A549 (cell line): ENCODE results near the gene PGLYRP3. TPM values are rescaled to one million over a fixed set of nuclear protein-coding genes. Genes with fewer than 3 reads are reported as not detected.

Experiments
- ATAC-seq, 2 experiments: fragments of 200-7000 bp in 1 of 2; fragments of >200 bp in 1 of 2; cut with Nextera tagmentation in 1 of 2; cut with Tn5 transposase in 1 of 2; 3 replicates each; pipeline versions ENCODE4 v1.8.0 to v1.9.1; 2018 to 2020; ENCODE audit warnings: mild to moderate bottlenecking in 1 of 2, moderate library complexity in 1 of 2
- CTCF ChIA-PET: fragments of 300-600 bp; sonication (Branson Sonifier 250); formaldehyde crosslinking; extraction: SDS; loops from one replicate; lab custom pipeline; 2021; ENCODE audit warnings: antibody characterized with exemption, inconsistent platforms; lab: Yijun Ruan, JAX
- POLR2A ChIA-PET: fragments of 350-600 bp; formaldehyde crosslinking; extraction: SDS; loops from one replicate; lab custom pipeline; 2021; ENCODE audit warnings: antibody characterized with exemption, inconsistent platforms; lab: Yijun Ruan, JAX
- DNase-seq, 2 experiments: peaks; one replicate each; pipeline versions ENCODE4 v3.0.0 to v3.0.0-alpha.2; 2011 to 2016; ENCODE audit warnings: low read depth in 1 of 2, low spot score in 1 of 2
- FAIRE-seq: peaks from 2 replicates; lab custom pipeline; 2011; peaks lifted over from hg19 to GRCh38; lab: Jason Lieb, UNC
- H3K27ac ChIP-seq, 2 experiments: fragments of >200 bp; sonication (Bioruptor Twin); formaldehyde crosslinking; 3 replicates each; pipeline ENCODE4 v1.5.1; 2016 to 2017
- H3K4me1 ChIP-seq: fragments of >200 bp; sonication (Bioruptor Twin); formaldehyde crosslinking; 3 replicates; pipeline ENCODE4 v1.6.1; 2016
- H3K4me2 ChIP-seq: fragments of >200 bp; sonication (Bioruptor Twin); formaldehyde crosslinking; 3 replicates; pipeline ENCODE4 v1.6.1; 2016
- H3K4me3 ChIP-seq: fragments of >200 bp; sonication (Bioruptor Twin); formaldehyde crosslinking; 3 replicates; pipeline ENCODE4 v1.5.1; 2016
- H3K9me3 ChIP-seq: fragments of >200 bp; sonication (Bioruptor Twin); formaldehyde crosslinking; 3 replicates; pipeline ENCODE4 v1.6.1; 2016
- CEBPB ChIP-seq, 2 experiments: fragments of >200 bp in 1 of 2; sonication (Bioruptor Twin) in 1 of 2; formaldehyde crosslinking in 1 of 2; IDR thresholded peaks; 2 replicates each; pipeline ENCODE4 v1.6.1; 2012 to 2016
- EP300 ChIP-seq, 2 experiments: fragments of >200 bp; sonication (Bioruptor Twin); formaldehyde crosslinking; IDR thresholded peaks; 2 replicates in 1 of 2; 3 replicates in 1 of 2; pipeline ENCODE4 v1.6.1; 2016 to 2017
- ESRRA ChIP-seq: fragments of 150-350 bp; IDR thresholded peaks from 2 replicates; pipeline ENCODE4 v1.6.1; 2014; ENCODE audit warnings: mild to moderate bottlenecking, low read length, borderline replicate concordance
- HOXB5 ChIP-seq: fragments of 250-450 bp; sonication (Bioruptor Pico); IDR thresholded peaks from 2 replicates; pipeline ENCODE4 v1.5.0; 2020; ENCODE audit warnings: mild to moderate bottlenecking, moderate library complexity
- KDM1A ChIP-seq: fragments of 200-600 bp; sonication (generic); IDR thresholded peaks from 2 replicates; pipeline ENCODE4 v1.6.1; 2016; ENCODE audit warnings: low read depth, mild to moderate bottlenecking
- MAZ ChIP-seq: fragments of 150-350 bp; IDR thresholded peaks from 2 replicates; pipeline ENCODE4 v1.6.1; 2014; ENCODE audit warnings: antibody characterized with exemption, low read depth, low read length, borderline replicate concordance
- PHF8 ChIP-seq: fragments of 200-600 bp; sonication (generic); IDR thresholded peaks from 2 replicates; pipeline ENCODE4 v1.6.1; 2016; ENCODE audit warnings: low read depth, mild to moderate bottlenecking, antibody characterized with exemption, moderate library complexity, borderline replicate concordance
- POLR2AphosphoS2 ChIP-seq: conservative IDR thresholded peaks from 2 replicates; pipeline ENCODE4 v1.6.1; 2012; ENCODE audit warnings: low read length, improper control_type of control experiment, inconsistent platforms
- RAD21 ChIP-seq, 2 experiments: fragments of >200 bp in 1 of 2; sonication (Bioruptor Twin) in 1 of 2; formaldehyde crosslinking in 1 of 2; IDR thresholded peaks in 1 of 2; conservative IDR thresholded peaks in 1 of 2; 2 replicates in 1 of 2; 3 replicates in 1 of 2; pipeline ENCODE4 v1.6.1; 2012 to 2018; ENCODE audit warnings: inconsistent platforms in 1 of 2
- RCOR1 ChIP-seq: fragments of 150-350 bp; IDR thresholded peaks from 2 replicates; pipeline ENCODE4 v1.6.1; 2014; ENCODE audit warnings: antibody characterized with exemption, low read length, low read depth
- RFX5 ChIP-seq: fragments of 450-650 bp; IDR thresholded peaks from 2 replicates; pipeline ENCODE4 v1.7.1; 2014; ENCODE audit warnings: antibody characterized with exemption, mild to moderate bottlenecking, moderate library complexity
- RNF2 ChIP-seq: fragments of 200-600 bp; sonication (generic); IDR thresholded peaks from 2 replicates; pipeline ENCODE4 v1.6.1; 2016; ENCODE audit warnings: low read depth, mild to moderate bottlenecking, antibody characterized with exemption, moderate library complexity, borderline replicate concordance
- TFCP2L1 ChIP-seq: fragments of 250-450 bp; sonication (Bioruptor Pico); IDR thresholded peaks from 2 replicates; pipeline ENCODE4 v1.5.0; 2021; ENCODE audit warnings: mild to moderate bottlenecking
- TP53 ChIP-seq: fragments of 250-450 bp; sonication (Bioruptor Pico); IDR thresholded peaks from 2 replicates; pipeline ENCODE4 v1.5.0; 2021; ENCODE audit warnings: mild to moderate bottlenecking, moderate library complexity
- ZFP36 ChIP-seq: fragments of 450-650 bp; IDR thresholded peaks from 2 replicates; pipeline ENCODE4 v1.6.1; 2014; ENCODE audit warnings: borderline replicate concordance; ENCODE audit not compliant: partially characterized antibody
- ZNF302 ChIP-seq: fragments of 250-450 bp; sonication (Bioruptor Pico); IDR thresholded peaks from 2 replicates; pipeline ENCODE4 v1.9.0; 2021; ENCODE audit warnings: inconsistent platforms, mild to moderate bottlenecking, moderate library complexity
- WGBS: methylation state at CpG from one replicate; pipeline ENCODE4 v1.1.6; 2017; ENCODE audit errors: missing lambda C conversion rate; 5-methylcytosine and 5-hydroxymethylcytosine counted together
- polyA plus RNA-seq, 4 experiments: library from polyadenylated mRNA; depleted of rRNA in 3 of 4; stranded (reverse); fragments of >200 nt; fragmentation: RNase III in 1 of 4; extraction: RNeasy Plus Mini Kit Qiagen cat#74134 plus additional on column Dnase treatment in 1 of 4; gene quantifications; 2 replicates in 3 of 4; 3 replicates in 1 of 4; pipeline ENCODE4 v1.2.3, GENCODE V29; 2011 to 2017
- TF ChIP-seq, protein P1 (sequence below): fragments of >200 bp; sonication (Bioruptor Twin); formaldehyde crosslinking; IDR thresholded peaks from 2 replicates; pipeline ENCODE4 v1.6.1; 2016
- TF ChIP-seq, protein P2 (sequence below): fragments of 250-450 bp; sonication (Bioruptor Pico); IDR thresholded peaks from 2 replicates; pipeline ENCODE4 v1.5.0; 2021; ENCODE audit warnings: mild to moderate bottlenecking, moderate library complexity, borderline replicate concordance
- TF ChIP-seq, protein P3 (sequence below): IDR thresholded peaks from 2 replicates; pipeline ENCODE4 v1.6.1; 2012

Gene PGLYRP3
- polyA plus RNA-seq, 2 of the 4 experiments (the other 2 are of a cell fraction) = not detected

GRCh38 chr1:153271711-153272110 is 41.0 kb downstream of the PGLYRP3 start (continued):
- no peak for TF ChIP-seq RCOR1
- TF ChIP-seq TFCP2L1 = no peak
- TF ChIP-seq HOXB5 (CRISPR knock-in tag) = no peak

- TF ChIP-seq RFX5 = no peak
- TF ChIP-seq, protein P1, sequence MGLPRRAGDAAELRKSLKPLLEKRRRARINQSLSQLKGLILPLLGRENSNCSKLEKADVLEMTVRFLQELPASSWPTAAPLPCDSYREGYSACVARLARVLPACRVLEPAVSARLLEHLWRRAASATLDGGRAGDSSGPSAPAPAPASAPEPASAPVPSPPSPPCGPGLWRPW = no peak
- TF ChIP-seq, protein P2, sequence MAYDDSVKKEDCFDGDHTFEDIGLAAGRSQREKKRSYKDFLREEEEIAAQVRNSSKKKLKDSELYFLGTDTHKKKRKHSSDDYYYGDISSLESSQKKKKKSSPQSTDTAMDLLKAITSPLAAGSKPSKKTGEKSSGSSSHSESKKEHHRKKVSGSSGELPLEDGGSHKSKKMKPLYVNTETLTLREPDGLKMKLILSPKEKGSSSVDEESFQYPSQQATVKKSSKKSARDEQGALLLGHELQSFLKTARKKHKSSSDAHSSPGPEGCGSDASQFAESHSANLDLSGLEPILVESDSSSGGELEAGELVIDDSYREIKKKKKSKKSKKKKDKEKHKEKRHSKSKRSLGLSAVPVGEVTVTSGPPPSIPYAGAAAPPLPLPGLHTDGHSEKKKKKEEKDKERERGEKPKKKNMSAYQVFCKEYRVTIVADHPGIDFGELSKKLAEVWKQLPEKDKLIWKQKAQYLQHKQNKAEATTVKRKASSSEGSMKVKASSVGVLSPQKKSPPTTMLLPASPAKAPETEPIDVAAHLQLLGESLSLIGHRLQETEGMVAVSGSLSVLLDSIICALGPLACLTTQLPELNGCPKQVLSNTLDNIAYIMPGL = no peak
- TF ChIP-seq, protein P3, sequence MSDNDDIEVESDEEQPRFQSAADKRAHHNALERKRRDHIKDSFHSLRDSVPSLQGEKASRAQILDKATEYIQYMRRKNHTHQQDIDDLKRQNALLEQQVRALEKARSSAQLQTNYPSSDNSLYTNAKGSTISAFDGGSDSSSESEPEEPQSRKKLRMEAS = no peak
- no peak for TF ChIP-seq ZFP36
- TF ChIP-seq TP53 = no peak
- TF ChIP-seq CEBPB (IDR thresholded peaks at IDR 0.05) = no peak
- TF ChIP-seq ZNF302 (CRISPR knock-in tag) = no peak
- TF ChIP-seq PHF8 = no peak
- TF ChIP-seq POLR2AphosphoS2 = no peak
- no peak for TF ChIP-seq KDM1A
- TF ChIP-seq TFCP2L1 = no peak
- TF ChIP-seq EP300 (IDR thresholded peaks at IDR 0.05) = no peak
- DNase-seq (no peak), ATAC-seq (no peak), FAIRE-seq (no peak)
- POLR2A ChIA-PET = no interaction called here
- CTCF ChIA-PET = interaction anchor here (0.5 to 1.3 kb wide), 2 partner anchors 23 to 96 kb away, joined by 3 to 4 read pairs; no protein-coding TSS in a partner anchor
- WGBS = 83% methylated on average over 1 of the region's 1 CpG
- no peaks in the 10 kb centered on the region for H3K4me1 ChIP-seq
- H3K4me3 ChIP-seq = no peak overlapping the region
- H3K4me2 ChIP-seq = no peak overlapping the region
- H3K27ac ChIP-seq = no peak overlapping the region
- 0 out of 3 replicates have a peak, but pooled peaks cover 6% of the 10 kb centered on the region for H3K9me3 ChIP-seq
Measured at GRCh38 chr1:153265457-153265856, 47.3 kb downstream of the PGLYRP3 start.

DNA sequence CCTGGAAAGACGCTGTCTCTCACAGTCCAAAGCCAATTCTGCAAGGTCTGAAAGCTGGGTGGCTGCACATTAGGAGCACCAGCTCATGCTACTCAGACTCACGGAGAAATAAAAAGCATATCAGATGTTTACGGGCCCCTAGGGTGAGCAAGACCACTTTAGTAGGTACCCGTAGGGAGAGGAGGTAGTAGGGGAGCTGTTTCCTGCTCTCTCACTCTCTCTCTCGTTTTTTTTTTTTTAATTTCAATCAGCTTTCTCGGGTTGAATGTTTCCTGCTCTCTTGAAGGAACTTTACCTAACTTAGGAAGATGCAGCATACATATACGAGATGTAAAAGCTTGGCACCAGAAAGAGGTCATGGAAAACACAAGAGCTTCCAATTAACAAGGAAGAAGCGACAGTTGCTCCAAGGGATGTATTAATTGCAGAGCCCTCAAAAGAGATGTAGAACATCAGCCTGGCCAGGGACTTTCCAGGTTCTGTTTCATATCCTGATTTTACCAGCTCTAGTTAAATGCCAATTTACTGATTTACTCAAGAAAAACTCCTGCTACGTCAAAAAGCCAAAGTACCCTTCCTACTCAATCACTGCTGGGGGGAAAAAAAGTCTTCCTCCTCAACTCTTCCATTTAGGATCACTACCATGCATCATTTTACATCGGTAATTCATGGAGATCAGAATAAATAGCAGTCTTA is 50.1 kb downstream of the PGLYRP3 start:
- CTCF ChIA-PET = interaction anchor here (0.6 to 1.6 kb wide), 2 partner anchors 336 to 1312 kb away, joined by 3 read pairs; no protein-coding TSS in a partner anchor
- H3K4me2 ChIP-seq = no peak overlapping the region; the same call in 2 of the 3 replicates
- H3K4me3 ChIP-seq = no peak overlapping the region
- FAIRE-seq = no peak
- TF ChIP-seq MAZ = no peak
- TF ChIP-seq, protein P3 = no peak
- 0 out of 2 replicates have a peak, but pooled peaks have one; percentile 28 for TF ChIP-seq RNF2
- TF ChIP-seq RAD21 (conservative IDR thresholded peaks at IDR 0.05 in 1 of 2, IDR thresholded peaks at IDR 0.05 in 1 of 2) = no peak
- no peak for TF ChIP-seq ESRRA
- TF ChIP-seq, all 56 proteins: peak for 1
- H3K4me1 ChIP-seq = no peaks in the 10 kb centered on the region
- DNase-seq (no peak), ATAC-seq (no peak; a peak in 1 of 6 replicates)
- H3K27ac ChIP-seq = no peak overlapping the region
- WGBS = 13% methylated on average over 10 of the region's 10 CpGs
- 0 out of 3 replicates have a peak, but pooled peaks cover 6% of the 10 kb centered on the region for H3K9me3 ChIP-seq
- POLR2A ChIA-PET = no interaction called here
